MV-4-11 (cell line): Measurements from ENCODE around the gene LINC00305.

Source experiments
- DNase-seq: peaks from one replicate; lab custom pipeline; 2025; lab: John Stamatoyannopoulos, UW

LINC00305 gene

DNA sequence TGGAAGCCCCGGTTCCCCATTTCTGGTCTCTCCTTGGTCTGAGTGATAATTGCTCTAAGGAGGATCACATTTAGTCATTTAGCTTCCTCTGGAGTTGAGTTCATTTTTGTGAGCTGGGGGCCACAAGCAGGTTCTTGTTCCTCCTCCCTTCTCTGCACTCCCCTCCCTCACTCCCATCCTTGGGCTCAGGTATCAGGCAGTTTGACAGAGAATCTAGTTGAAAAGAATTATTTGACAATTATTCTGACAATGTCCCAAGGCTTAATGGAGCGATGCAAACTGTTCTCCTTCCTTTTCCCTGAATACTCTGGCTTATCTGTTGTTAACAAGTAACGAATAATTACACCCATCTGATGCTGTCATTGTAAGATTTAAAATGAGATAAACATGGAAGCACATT, 117.5 kb downstream of the LINC00305 start:
- DNase-seq: no peak
